ENCODE measurements around the gene SNX2.
"Not testable (repeated sequence)": the region's sequence is repeated elsewhere in the genome, so short reads cannot be mapped to it uniquely, and the experiment has no call there.

The SNX2 gene

DNA sequence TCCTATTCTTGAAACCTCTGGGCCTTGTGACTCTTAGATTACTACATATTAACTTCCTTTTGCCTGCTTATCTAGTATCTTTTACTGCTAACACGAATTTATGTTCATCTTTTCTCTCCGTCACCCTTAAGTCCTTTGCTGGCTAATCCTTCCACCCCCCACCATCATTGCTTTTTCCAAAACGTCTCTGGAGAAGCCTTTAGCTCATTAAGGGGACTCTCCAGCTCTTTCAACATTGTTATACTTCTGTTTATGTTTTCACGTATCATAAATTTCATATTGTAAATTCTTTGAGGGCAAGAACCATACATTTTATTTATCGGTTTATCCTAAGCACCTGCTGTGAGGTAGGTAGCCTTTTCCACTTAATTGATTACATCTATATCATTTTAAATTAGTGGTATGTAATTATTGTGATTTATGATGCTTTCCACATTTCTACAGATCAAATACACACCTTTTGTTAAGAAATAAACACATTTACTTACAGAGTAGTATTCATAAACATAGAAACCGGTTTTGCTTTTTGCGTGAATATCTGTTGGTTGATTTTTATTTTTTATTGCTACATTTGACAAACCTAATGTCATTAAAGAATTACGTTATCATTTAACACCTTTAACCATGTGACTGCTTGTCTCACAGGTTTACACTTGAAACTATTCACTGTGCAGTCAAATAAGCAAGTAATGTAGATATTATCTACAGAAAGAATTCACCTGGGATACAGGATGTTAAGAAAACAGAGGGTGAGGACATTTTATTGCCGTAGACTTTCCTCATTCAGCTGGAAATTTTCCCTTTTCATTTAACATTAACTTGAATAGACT, 15.4 kb upstream of the SNX2 start:
- CTCF ChIA-PET: no interaction called here
- no peak overlapping the region for H3K27ac Mint-ChIP-seq

DNA sequence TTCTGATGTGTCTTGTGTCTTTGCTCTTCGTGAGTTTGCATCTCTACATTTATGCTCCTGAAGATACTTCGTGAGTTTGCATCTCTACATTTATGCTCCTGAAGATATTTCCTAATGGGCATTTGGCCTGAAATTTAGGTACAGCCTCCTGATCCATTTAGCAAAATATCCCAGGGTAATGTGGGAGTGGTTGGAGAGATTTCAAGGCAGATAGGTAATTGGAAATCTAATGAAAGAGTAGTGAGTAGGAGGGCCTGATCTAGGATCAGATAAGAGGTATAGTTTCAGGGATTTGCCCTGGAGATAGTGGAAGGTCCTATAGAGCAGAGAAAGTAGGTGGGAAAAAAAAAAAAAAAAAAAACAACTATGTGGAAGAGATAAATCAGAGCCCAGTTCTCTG, 14.6 kb upstream of the SNX2 start:
- CTCF ChIA-PET: no interaction called here
- H3K9me3 Mint-ChIP-seq: no peaks in the 10 kb centered on the region
- H3K36me3 Mint-ChIP-seq: no peaks in the 10 kb centered on the region
- no peak overlapping the region for H3K4me3 Mint-ChIP-seq
- no peak for DNase-seq
- no peaks in the 10 kb centered on the region for H3K27me3 Mint-ChIP-seq
- peaks cover 7% of the 10 kb centered on the region for H3K4me1 Mint-ChIP-seq
- no peak overlapping the region for H3K27ac Mint-ChIP-seq

More for the DNA sequence above, 15.4 kb upstream of the SNX2 start:
- H3K27me3 Mint-ChIP-seq: no peaks in the 10 kb centered on the region
- H3K9me3 Mint-ChIP-seq: no peaks in the 10 kb centered on the region
- H3K4me1 Mint-ChIP-seq: peaks cover 7% of the 10 kb centered on the region
- no peak for DNase-seq
- H3K36me3 Mint-ChIP-seq: no peaks in the 10 kb centered on the region
- H3K4me3 Mint-ChIP-seq: no peak overlapping the region

DNA sequence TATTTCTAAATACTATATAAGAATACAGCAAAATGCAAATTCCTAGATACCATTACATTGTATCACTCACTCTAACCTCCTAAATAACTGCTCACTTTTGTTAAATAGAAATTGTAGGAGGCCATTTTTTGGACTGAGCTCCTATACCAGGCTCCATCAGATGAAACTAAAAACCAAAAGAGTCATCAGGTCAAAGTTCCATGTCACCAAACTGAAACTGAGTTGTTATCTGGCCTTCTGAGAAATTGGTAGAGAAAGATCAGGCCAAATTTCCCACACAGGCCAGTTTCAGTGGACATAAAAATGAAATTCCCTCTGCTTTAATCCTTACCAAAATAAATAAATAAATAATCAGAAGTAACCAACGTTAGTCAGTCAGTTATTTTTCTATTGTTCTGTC, 13.8 kb upstream of the SNX2 start:
- Mint-ChIP-seq H3K27me3 (no peaks in the 10 kb centered on the region), H3K4me3 (no peak overlapping the region)
- CTCF ChIA-PET: interaction anchor here (1.2 kb wide), 1 partner anchor 13 kb away, joined by 4 read pairs; no protein-coding TSS in a partner anchor

GRCh38 chr5:122761896-122762295, 13.0 kb upstream of the SNX2 start:
- H3K27me3 Mint-ChIP-seq, DNase-seq, H3K4me3 Mint-ChIP-seq, H3K4me1 Mint-ChIP-seq, H3K9me3 Mint-ChIP-seq, H3K27ac Mint-ChIP-seq, H3K36me3 Mint-ChIP-seq: not testable (repeated sequence)
- CTCF ChIA-PET: interaction anchor here (1.2 kb wide), 1 partner anchor 12 kb away, joined by 4 read pairs; no protein-coding TSS in a partner anchor

More for the DNA sequence above, 13.8 kb upstream of the SNX2 start:
- Mint-ChIP-seq H3K27ac (no peak overlapping the region), H3K4me1 (peaks cover 2% of the 10 kb centered on the region), H3K9me3 (no peaks in the 10 kb centered on the region), H3K36me3 (no peaks in the 10 kb centered on the region)
- DNase-seq: no peak

DNA sequence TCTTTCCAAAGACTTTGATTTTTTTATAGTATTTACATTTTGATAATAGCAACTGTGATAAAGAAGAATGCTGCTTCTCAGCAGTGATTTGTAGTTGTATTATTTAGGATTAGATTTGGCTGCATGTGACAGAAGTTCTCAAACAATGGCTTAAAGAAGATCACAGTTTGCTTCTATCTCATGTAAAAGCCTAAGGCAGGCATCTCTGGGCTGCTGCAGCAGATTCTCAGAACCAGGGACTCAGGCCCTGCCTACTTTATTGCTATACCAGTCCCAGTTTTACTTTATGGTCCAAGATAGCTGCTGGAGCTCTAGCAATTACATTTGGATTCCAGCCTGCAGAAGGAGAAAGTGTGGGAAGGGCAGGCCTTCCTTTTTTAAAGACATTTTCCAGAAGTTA, 8.8 kb upstream of the SNX2 start:
- Mint-ChIP-seq H3K9me3 (no peaks in the 10 kb centered on the region), H3K4me1 (no peaks in the 10 kb centered on the region), H3K27me3 (peaks cover 7% of the 10 kb centered on the region), H3K36me3 (no peaks in the 10 kb centered on the region), H3K4me3 (no peak overlapping the region), H3K27ac (no peak overlapping the region)
- CTCF ChIA-PET: no interaction called here
- DNase-seq: no peak

- CTCF ChIA-PET: no interaction called here
Observed at GRCh38 chr5:122770477-122770876, 4.4 kb upstream of the SNX2 start.

DNA sequence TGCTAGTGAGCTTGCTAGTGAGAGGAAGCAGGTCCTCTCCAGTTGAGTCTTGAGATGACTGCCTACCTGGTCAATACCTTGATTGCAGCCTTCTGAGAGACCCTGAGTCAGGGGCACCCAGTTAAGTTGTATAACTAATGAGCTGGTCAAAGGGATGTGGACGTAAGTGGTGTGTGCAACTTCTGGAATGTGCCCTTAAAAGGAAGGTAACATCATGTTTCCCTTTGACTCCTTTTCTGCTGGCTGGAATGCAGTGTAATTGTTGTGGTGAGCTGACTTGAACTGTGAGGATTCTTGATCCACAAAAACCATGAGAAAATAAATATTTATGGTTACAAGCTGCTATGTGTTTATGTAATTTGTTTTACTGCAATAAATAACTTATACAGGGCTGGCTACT, 2.4 kb upstream of the SNX2 start:
- CTCF ChIA-PET: no interaction called here

More at GRCh38 chr5:122770477-122770876, 4.4 kb upstream of the SNX2 start:
- H3K4me1 Mint-ChIP-seq: peaks cover 4% of the 10 kb centered on the region
- no peak for DNase-seq
- no peak overlapping the region for H3K27ac Mint-ChIP-seq
- peaks cover 21% of the 10 kb centered on the region for H3K27me3 Mint-ChIP-seq
- H3K9me3 Mint-ChIP-seq: no peaks in the 10 kb centered on the region
- no peak overlapping the region for H3K4me3 Mint-ChIP-seq
- no peaks in the 10 kb centered on the region for H3K36me3 Mint-ChIP-seq

GRCh38 chr5:122773619-122774018, 1.3 kb upstream of the SNX2 start:
- Mint-ChIP-seq H3K4me3 (peak overlapping the region; percentile 44), H3K27ac (no peak overlapping the region), H3K27me3 (peaks cover 21% of the 10 kb centered on the region), H3K36me3 (peaks cover 6% of the 10 kb centered on the region), H3K4me1 (peaks cover 28% of the 10 kb centered on the region), H3K9me3 (no peaks in the 10 kb centered on the region)
- CTCF ChIA-PET: interaction anchor here (0.8 to 1.3 kb wide), 2 partner anchors 12 to 838 kb away, joined by 3 to 4 read pairs; no protein-coding TSS in a partner anchor
- DNase-seq: no peak

More for the DNA sequence above, 2.4 kb upstream of the SNX2 start:
- H3K4me3 Mint-ChIP-seq: no peak overlapping the region
- no peak for DNase-seq
- no peak overlapping the region for H3K27ac Mint-ChIP-seq
- H3K9me3 Mint-ChIP-seq: no peaks in the 10 kb centered on the region
- peaks cover 21% of the 10 kb centered on the region for H3K27me3 Mint-ChIP-seq
- H3K36me3 Mint-ChIP-seq: no peaks in the 10 kb centered on the region
- H3K4me1 Mint-ChIP-seq: peaks cover 20% of the 10 kb centered on the region

- H3K27me3 Mint-ChIP-seq: peaks cover 21% of the 10 kb centered on the region
- CTCF ChIA-PET: interaction anchor here (1.3 kb wide), 1 partner anchor 13 kb away, joined by 4 read pairs; no protein-coding TSS in a partner anchor
- H3K9me3 Mint-ChIP-seq: no peaks in the 10 kb centered on the region
- H3K27ac Mint-ChIP-seq: peak overlapping the region; percentile 81
- peak overlapping the region; percentile 94 for H3K4me3 Mint-ChIP-seq
- peaks cover 31% of the 10 kb centered on the region for H3K4me1 Mint-ChIP-seq
- DNase-seq: no peak
- peaks cover 7% of the 10 kb centered on the region for H3K36me3 Mint-ChIP-seq
Observed at GRCh38 chr5:122774519-122774860, 390 bp upstream of the SNX2 start.

- no peak for DNase-seq
- H3K4me3 Mint-ChIP-seq: peak overlapping the region; percentile 94
- peaks cover 9% of the 10 kb centered on the region for H3K36me3 Mint-ChIP-seq
- CTCF ChIA-PET: interaction anchor here (0.7 kb wide), 1 partner anchor 69 kb away, joined by 3 read pairs; the partner anchor contains the start of gene SNX24
- peaks cover 31% of the 10 kb centered on the region for H3K4me1 Mint-ChIP-seq
- H3K9me3 Mint-ChIP-seq: no peaks in the 10 kb centered on the region
- peak overlapping the region; percentile 89 for H3K27ac Mint-ChIP-seq
- peaks cover 14% of the 10 kb centered on the region for H3K27me3 Mint-ChIP-seq
Observed at GRCh38 chr5:122775550-122776542, 966 bp downstream of the SNX2 start.

DNA sequence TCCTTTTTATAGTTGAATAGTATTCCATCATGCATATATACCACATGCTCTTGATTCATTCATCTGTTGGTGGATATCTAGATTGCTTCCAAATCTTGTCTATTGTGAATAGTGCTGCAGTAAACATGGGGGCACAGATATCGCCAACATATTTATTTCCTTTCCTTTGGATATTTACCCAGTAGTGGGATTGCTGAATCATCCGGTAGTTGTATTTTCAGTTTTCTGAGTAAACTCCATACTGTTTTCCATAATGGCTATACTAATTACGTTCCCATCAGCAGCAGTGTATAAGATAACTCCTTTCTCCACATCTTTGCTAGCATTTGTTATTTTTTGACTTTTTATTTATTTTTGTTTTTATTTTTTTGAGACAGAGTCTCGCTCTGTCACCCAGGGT, 3.3 kb downstream of the SNX2 start:
- no peak overlapping the region for H3K27ac Mint-ChIP-seq
- H3K36me3 Mint-ChIP-seq: peaks cover 9% of the 10 kb centered on the region
- H3K4me1 Mint-ChIP-seq: peaks cover 31% of the 10 kb centered on the region
- H3K9me3 Mint-ChIP-seq: no peaks in the 10 kb centered on the region
- CTCF ChIA-PET: no interaction called here
- H3K4me3 Mint-ChIP-seq: no peak overlapping the region
- H3K27me3 Mint-ChIP-seq: peaks cover 5% of the 10 kb centered on the region
- DNase-seq: no peak

DNA sequence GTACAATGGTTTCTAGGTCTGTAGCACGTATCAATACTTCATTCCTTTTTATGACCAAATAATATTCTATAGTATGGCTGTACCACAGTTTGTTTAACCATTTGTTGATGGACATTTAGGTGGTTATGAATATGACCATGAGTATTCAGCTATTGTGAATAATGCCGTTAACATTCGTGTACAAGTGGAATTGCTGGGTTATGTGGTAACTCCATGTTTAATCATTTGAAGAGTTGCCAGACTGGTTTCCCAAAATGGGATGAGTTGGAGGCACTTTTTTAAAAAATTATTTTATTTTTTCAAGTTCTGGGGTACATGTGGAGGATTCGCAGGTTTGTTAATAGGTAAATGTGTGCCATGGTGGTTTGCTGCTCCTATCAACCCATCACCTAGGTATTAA, 4.6 kb downstream of the SNX2 start:
- Mint-ChIP-seq H3K4me1 (peaks cover 30% of the 10 kb centered on the region), H3K9me3 (peaks cover under 1% of the 10 kb centered on the region), H3K4me3 (no peak overlapping the region), H3K27ac (no peak overlapping the region), H3K27me3 (no peaks in the 10 kb centered on the region), H3K36me3 (peaks cover 9% of the 10 kb centered on the region)
- CTCF ChIA-PET: no interaction called here
- DNase-seq: no peak

- no peak overlapping the region for H3K4me3 Mint-ChIP-seq
- H3K4me1 Mint-ChIP-seq: peaks cover 28% of the 10 kb centered on the region
- H3K9me3 Mint-ChIP-seq: peaks cover 6% of the 10 kb centered on the region
- DNase-seq: no peak
- H3K27ac Mint-ChIP-seq: no peak overlapping the region
- peaks cover 11% of the 10 kb centered on the region for H3K36me3 Mint-ChIP-seq
- CTCF ChIA-PET: no interaction called here
- no peaks in the 10 kb centered on the region for H3K27me3 Mint-ChIP-seq
Observed at GRCh38 chr5:122780296-122780695, 5.4 kb downstream of the SNX2 start.

DNA sequence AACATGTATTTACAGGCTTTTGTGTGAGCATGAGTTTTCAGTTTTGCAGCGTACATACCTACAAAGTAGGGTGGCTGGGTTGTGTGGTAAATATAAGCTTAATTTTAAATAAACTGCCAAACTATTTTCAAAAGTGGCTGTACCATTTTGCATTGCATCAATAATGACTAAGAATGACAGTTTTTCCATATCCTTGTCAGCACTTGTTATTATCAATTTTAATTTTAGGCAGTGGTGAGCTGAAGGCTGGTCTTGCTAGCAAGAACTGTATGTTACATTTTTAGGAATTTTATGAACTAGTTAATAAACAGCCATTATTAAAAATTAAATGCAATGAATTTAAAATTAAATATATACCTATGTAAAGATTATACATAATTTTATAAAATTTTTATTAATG, 6.6 kb downstream of the SNX2 start:
- no peak overlapping the region for H3K27ac Mint-ChIP-seq
- peaks cover 15% of the 10 kb centered on the region for H3K36me3 Mint-ChIP-seq
- H3K27me3 Mint-ChIP-seq: no peaks in the 10 kb centered on the region
- H3K4me1 Mint-ChIP-seq: peaks cover 19% of the 10 kb centered on the region
- H3K9me3 Mint-ChIP-seq: peaks cover 10% of the 10 kb centered on the region
- CTCF ChIA-PET: no interaction called here
- no peak for DNase-seq
- no peak overlapping the region for H3K4me3 Mint-ChIP-seq
